Measurements from ENCODE around the gene PSMD6. TPM values are rescaled to one million over a fixed set of nuclear protein-coding genes. Genes with fewer than 3 reads are reported as not detected.

The PSMD6 gene
- total RNA-seq, 1 donor from 2014 or later, result 87.0 TPM

DNA sequence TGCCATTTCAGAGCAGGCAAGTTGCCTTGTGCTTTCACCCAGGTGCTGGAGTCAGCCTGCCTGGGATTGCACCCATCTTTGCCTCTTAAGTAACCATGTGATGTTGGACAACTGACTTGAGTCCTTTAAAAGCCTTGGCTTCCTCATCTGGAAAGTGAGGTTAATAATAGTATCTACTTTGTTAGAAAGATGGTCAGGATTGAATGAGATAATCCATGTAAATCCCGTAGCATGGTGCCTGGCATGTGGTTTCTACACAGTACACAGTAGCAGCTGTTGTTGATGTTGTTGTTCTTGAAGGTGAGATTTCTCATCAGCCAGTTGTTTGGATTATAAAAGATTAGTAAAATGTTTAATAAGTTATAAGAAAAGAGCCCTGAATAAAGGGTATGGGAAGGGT, 48.8 kb downstream of the PSMD6 start:
- Mint-ChIP-seq H3K9me3 (ENCODE audit: unreplicated experiment) (no peaks in the 10 kb centered on the region), H3K4me1 (ENCODE audit: unreplicated experiment) (peaks cover 14% of the 10 kb centered on the region), H3K4me3 (ENCODE audit: unreplicated experiment) (no peak overlapping the region), H3K27ac (ENCODE audit: unreplicated experiment) (no peak overlapping the region), H3K27me3 (ENCODE audit: unreplicated experiment) (peaks cover 2% of the 10 kb centered on the region), H3K36me3 (ENCODE audit: low read depth, unreplicated experiment) (no peaks in the 10 kb centered on the region)
- DNase-seq (ENCODE audit: low spot score), result no peak
- TF ChIP-seq, protein P1, sequence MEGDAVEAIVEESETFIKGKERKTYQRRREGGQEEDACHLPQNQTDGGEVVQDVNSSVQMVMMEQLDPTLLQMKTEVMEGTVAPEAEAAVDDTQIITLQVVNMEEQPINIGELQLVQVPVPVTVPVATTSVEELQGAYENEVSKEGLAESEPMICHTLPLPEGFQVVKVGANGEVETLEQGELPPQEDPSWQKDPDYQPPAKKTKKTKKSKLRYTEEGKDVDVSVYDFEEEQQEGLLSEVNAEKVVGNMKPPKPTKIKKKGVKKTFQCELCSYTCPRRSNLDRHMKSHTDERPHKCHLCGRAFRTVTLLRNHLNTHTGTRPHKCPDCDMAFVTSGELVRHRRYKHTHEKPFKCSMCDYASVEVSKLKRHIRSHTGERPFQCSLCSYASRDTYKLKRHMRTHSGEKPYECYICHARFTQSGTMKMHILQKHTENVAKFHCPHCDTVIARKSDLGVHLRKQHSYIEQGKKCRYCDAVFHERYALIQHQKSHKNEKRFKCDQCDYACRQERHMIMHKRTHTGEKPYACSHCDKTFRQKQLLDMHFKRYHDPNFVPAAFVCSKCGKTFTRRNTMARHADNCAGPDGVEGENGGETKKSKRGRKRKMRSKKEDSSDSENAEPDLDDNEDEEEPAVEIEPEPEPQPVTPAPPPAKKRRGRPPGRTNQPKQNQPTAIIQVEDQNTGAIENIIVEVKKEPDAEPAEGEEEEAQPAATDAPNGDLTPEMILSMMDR (IDR thresholded peaks at IDR 0.05; ENCODE audit: unreplicated experiment), result no peak

DNA sequence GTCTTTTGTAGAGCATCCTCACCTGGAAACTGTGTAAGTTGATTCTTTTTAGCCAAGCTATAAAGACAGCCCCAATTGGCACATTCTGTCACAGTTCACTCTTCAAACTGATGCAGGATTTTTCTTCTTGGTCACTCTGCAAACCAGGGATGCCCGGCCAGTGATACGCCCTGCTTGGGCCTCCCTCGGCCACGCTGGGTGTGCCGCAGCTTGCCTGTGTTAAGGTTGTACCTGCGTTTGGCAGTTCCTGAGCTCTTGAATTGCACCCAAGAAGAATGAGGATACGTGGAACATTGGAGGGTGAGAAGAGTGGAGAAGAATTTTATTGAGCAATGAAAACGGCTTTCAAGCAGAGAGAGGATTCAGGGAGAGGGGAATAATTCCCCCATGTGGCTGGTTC, 49.9 kb downstream of the PSMD6 start:
- peaks cover 2% of the 10 kb centered on the region for H3K27me3 Mint-ChIP-seq (ENCODE audit: unreplicated experiment)
- no peak for DNase-seq (ENCODE audit: low spot score)
- TF ChIP-seq, protein P1 (IDR thresholded peaks at IDR 0.05; ENCODE audit: unreplicated experiment), result no peak
- peaks cover 17% of the 10 kb centered on the region for H3K4me1 Mint-ChIP-seq (ENCODE audit: unreplicated experiment)
- H3K27ac Mint-ChIP-seq (ENCODE audit: unreplicated experiment), result no peak overlapping the region
- no peak overlapping the region for H3K4me3 Mint-ChIP-seq (ENCODE audit: unreplicated experiment)
- no peaks in the 10 kb centered on the region for H3K9me3 Mint-ChIP-seq (ENCODE audit: unreplicated experiment)
- H3K36me3 Mint-ChIP-seq (ENCODE audit: low read depth, unreplicated experiment), result no peaks in the 10 kb centered on the region

DNA sequence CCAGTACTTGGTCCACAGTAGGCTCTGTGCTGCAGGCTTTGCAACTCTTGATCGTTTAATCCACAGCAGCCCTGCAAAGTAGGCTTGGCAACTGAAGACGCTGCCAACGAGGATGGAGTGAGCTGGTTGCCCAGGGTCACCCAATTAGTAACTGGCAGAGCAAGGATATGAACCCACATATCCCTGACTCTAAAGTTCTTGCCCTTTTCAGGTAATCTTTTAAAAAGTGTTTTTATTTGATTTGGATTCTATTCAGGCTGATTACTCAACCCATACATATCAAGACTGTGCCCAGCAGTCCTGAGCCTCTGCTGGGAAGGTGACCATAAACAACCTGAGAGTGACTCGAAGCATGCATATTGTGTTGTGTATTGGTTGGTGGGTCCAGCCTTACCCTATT, 50.3 kb downstream of the PSMD6 start:
- no peaks in the 10 kb centered on the region for H3K36me3 Mint-ChIP-seq (ENCODE audit: low read depth, unreplicated experiment)

DNA sequence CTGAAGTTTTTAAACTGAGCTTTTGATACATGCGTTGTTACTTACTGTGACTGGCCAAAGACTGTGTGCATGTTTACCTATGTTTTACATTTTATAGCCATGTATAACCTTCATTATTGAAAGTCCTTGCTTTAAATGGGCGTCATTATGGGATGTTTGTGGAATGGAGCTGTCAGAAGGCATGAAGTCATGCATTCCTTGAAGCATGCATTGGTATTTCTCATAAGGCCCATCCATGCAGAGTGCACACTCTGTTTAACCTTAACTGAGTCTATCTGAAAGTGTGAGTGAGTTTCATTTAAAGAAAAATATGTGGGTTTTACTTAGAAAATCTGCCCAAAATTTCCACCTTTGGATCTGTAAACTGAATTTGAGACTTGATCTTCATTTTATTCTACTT, 51.1 kb downstream of the PSMD6 start:
- H3K36me3 Mint-ChIP-seq (ENCODE audit: low read depth, unreplicated experiment), result no peaks in the 10 kb centered on the region
- H3K27me3 Mint-ChIP-seq (ENCODE audit: unreplicated experiment), result peaks cover 2% of the 10 kb centered on the region
- no peak for DNase-seq (ENCODE audit: low spot score)
- no peak overlapping the region for H3K4me3 Mint-ChIP-seq (ENCODE audit: unreplicated experiment)
- peaks cover 28% of the 10 kb centered on the region for H3K4me1 Mint-ChIP-seq (ENCODE audit: unreplicated experiment)
- H3K27ac Mint-ChIP-seq (ENCODE audit: unreplicated experiment), result no peak overlapping the region
- TF ChIP-seq, protein P1 (IDR thresholded peaks at IDR 0.05; ENCODE audit: unreplicated experiment), result no peak
- no peaks in the 10 kb centered on the region for H3K9me3 Mint-ChIP-seq (ENCODE audit: unreplicated experiment)

More for the DNA sequence above, 50.3 kb downstream of the PSMD6 start:
- Mint-ChIP-seq H3K27ac (ENCODE audit: unreplicated experiment) (no peak overlapping the region), H3K4me1 (ENCODE audit: unreplicated experiment) (peaks cover 21% of the 10 kb centered on the region), H3K9me3 (ENCODE audit: unreplicated experiment) (no peaks in the 10 kb centered on the region), H3K4me3 (ENCODE audit: unreplicated experiment) (no peak overlapping the region), H3K27me3 (ENCODE audit: unreplicated experiment) (peaks cover 2% of the 10 kb centered on the region)
- no peak for DNase-seq (ENCODE audit: low spot score)
- TF ChIP-seq, protein P1 (IDR thresholded peaks at IDR 0.05; ENCODE audit: unreplicated experiment), result no peak

DNA sequence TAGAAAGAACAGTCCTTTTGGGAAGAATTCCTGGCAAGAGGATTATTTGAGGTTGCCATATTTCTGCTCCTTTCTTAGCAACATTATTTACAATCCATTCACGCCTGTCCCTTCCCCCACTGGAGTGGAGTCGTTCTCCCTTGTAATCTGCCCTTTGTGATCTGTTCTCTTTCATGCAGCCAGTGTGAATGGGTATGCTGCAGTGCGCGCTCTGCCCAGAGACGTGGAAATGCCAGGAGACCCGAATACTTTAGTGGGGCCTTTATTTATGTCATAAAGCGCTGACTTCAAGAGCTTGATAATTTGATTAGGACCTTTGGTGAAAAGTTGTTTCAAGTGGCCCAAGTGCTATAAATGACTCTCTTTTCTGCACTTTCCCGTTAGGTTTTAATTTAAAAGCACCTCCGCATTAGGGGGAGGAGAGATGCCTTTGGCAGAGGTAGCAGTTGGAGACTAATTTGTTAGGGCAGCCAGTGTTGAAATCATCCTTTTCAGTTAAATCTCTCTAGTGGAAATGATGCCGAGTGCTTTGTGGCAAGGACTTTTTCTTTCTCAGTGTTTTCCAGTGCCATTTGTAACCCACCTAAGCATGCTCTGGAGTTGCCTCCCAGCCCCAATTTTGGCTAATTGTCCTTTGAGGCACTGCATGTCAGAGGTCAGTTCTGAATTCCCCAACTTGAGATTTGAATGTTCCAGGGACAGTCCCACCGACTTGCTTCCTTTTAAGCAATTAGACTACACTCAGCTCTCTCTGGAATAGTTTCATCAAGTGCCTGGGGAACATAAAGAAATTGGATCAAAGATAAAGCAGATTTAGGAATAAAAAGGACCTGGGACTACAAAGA, 52.4 kb downstream of the PSMD6 start:
- peaks cover 2% of the 10 kb centered on the region for H3K27me3 Mint-ChIP-seq (ENCODE audit: unreplicated experiment)
- H3K27ac Mint-ChIP-seq (ENCODE audit: unreplicated experiment), result peak overlapping the region; percentile 20
- H3K4me3 Mint-ChIP-seq (ENCODE audit: unreplicated experiment), result no peak overlapping the region

More for the DNA sequence above, 52.4 kb downstream of the PSMD6 start:
- TF ChIP-seq, protein P1 (IDR thresholded peaks at IDR 0.05; ENCODE audit: unreplicated experiment), result no peak
- no peaks in the 10 kb centered on the region for H3K9me3 Mint-ChIP-seq (ENCODE audit: unreplicated experiment)
- no peaks in the 10 kb centered on the region for H3K36me3 Mint-ChIP-seq (ENCODE audit: low read depth, unreplicated experiment)
- DNase-seq (ENCODE audit: low spot score), result no peak
- H3K4me1 Mint-ChIP-seq (ENCODE audit: unreplicated experiment), result peaks cover 28% of the 10 kb centered on the region

All from endothelial cell (in vitro differentiated cells).